PFSK-1 (cell line): ENCODE measurements around the gene KCNH1.

Experiments
- FOXP2 ChIP-seq: optimal IDR thresholded peaks from 2 replicates; pipeline ENCODE3; 2011; ENCODE audit warnings: borderline replicate concordance, control low read depth, inconsistent platforms; ENCODE audit not compliant: insufficient read depth; ENCODE audit errors: extremely low read length, extremely low read depth
- POLR2AphosphoS5 ChIP-seq: IDR thresholded peaks from 2 replicates; pipeline ENCODE4 v1.6.1; 2012; ENCODE audit warnings: low read depth, mild to moderate bottlenecking, control low read depth, low read length, moderate library complexity
- SIN3A ChIP-seq: IDR thresholded peaks from 2 replicates; pipeline ENCODE4 v1.6.1; 2012; ENCODE audit warnings: mild to moderate bottlenecking, low read length, moderate library complexity, borderline replicate concordance; ENCODE audit not compliant: insufficient read depth
- TAF1 ChIP-seq: IDR thresholded peaks from 2 replicates; pipeline ENCODE4 v1.6.1; 2012; ENCODE audit warnings: low read length, control low read depth, borderline replicate concordance; ENCODE audit not compliant: insufficient read depth
- TF ChIP-seq, protein P1 (sequence below), 2 experiments: IDR thresholded peaks; 2 replicates each; pipeline versions ENCODE4 v1.6.1 to v1.8.0; 2011 to 2012; ENCODE audit warnings: low read depth in 2 of 2, low read length in 2 of 2, control low read depth in 1 of 2, inconsistent platforms in 1 of 2, mild to moderate bottlenecking in 1 of 2, moderate library complexity in 1 of 2; ENCODE audit not compliant: insufficient read depth in 1 of 2

DNA sequence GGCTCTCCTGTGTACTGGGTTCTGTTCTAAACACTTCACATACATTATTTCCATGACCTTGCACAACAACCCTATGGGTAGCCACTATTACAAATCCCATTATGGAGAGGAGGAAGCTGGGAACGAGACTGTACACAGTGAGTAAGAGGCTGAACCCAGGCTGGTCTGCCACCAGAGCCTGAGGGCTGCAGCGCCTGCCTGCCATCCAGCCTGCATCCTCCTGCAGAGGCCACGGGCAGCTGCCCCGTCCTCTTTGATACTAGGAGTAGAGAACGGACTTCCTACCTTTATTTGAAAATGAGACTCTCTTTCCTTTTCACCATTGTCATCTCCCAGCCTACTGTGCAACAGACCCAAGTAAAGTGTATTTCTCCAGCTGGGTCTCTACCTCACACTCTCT is 435.3 kb downstream of the KCNH1 start:
- TF ChIP-seq TAF1, result no peak
- no peak for TF ChIP-seq SIN3A
- TF ChIP-seq POLR2AphosphoS5, result no peak
- TF ChIP-seq, protein P1, sequence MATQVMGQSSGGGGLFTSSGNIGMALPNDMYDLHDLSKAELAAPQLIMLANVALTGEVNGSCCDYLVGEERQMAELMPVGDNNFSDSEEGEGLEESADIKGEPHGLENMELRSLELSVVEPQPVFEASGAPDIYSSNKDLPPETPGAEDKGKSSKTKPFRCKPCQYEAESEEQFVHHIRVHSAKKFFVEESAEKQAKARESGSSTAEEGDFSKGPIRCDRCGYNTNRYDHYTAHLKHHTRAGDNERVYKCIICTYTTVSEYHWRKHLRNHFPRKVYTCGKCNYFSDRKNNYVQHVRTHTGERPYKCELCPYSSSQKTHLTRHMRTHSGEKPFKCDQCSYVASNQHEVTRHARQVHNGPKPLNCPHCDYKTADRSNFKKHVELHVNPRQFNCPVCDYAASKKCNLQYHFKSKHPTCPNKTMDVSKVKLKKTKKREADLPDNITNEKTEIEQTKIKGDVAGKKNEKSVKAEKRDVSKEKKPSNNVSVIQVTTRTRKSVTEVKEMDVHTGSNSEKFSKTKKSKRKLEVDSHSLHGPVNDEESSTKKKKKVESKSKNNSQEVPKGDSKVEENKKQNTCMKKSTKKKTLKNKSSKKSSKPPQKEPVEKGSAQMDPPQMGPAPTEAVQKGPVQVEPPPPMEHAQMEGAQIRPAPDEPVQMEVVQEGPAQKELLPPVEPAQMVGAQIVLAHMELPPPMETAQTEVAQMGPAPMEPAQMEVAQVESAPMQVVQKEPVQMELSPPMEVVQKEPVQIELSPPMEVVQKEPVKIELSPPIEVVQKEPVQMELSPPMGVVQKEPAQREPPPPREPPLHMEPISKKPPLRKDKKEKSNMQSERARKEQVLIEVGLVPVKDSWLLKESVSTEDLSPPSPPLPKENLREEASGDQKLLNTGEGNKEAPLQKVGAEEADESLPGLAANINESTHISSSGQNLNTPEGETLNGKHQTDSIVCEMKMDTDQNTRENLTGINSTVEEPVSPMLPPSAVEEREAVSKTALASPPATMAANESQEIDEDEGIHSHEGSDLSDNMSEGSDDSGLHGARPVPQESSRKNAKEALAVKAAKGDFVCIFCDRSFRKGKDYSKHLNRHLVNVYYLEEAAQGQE (IDR thresholded peaks at IDR 0.05; ENCODE audit: insufficient read depth in 1 of 2, low read depth in 2 of 2, low read length in 2 of 2), result no peak
- TF ChIP-seq FOXP2, result no peak
